ENCODE data around the gene C16orf95. TPM values are rescaled to one million over a fixed set of nuclear protein-coding genes. Genes with fewer than 3 reads are reported as not detected.
A peak's percentile ranks its signal among the peaks of the same experiment; 100 is the strongest.

Gene C16orf95
- total RNA-seq, 1 donor from 2014 or later: 6.8 TPM

GRCh38 chr16:87316450-87316922 lies 706 bp downstream of the C16orf95 start:
- Mint-ChIP-seq H3K36me3 (ENCODE audit: low read depth) (no peaks in the 10 kb centered on the region), H3K4me1 (peaks cover 14% of the 10 kb centered on the region), H3K27me3 (ENCODE audit: low read depth) (no peaks in the 10 kb centered on the region), H3K27ac (ENCODE audit: unreplicated experiment) (peak overlapping the region; percentile 96), H3K4me3 (peak overlapping the region; percentile 96), H3K9me3 (no peaks in the 10 kb centered on the region)
- no peak for DNase-seq (ENCODE audit: low read depth, low spot score)
- no peak for TF ChIP-seq CTCF (conservative IDR thresholded peaks at IDR 0.05)

- Mint-ChIP-seq H3K27me3 (ENCODE audit: low read depth) (no peaks in the 10 kb centered on the region), H3K36me3 (ENCODE audit: low read depth) (no peaks in the 10 kb centered on the region), H3K4me3 (no peak overlapping the region), H3K9me3 (no peaks in the 10 kb centered on the region), H3K27ac (ENCODE audit: unreplicated experiment) (no peak overlapping the region), H3K4me1 (peaks cover 14% of the 10 kb centered on the region)
- no peak for DNase-seq (ENCODE audit: low read depth, low spot score)
- no peak for TF ChIP-seq CTCF (conservative IDR thresholded peaks at IDR 0.05)
These were observed 2.2 kb downstream of the C16orf95 start for GRCh38 chr16:87314990-87315420.

GRCh38 chr16:87312008-87312407 lies 5.2 kb downstream of the C16orf95 start:
- peaks cover 5% of the 10 kb centered on the region for H3K36me3 Mint-ChIP-seq (ENCODE audit: low read depth)
- no peak overlapping the region for H3K27ac Mint-ChIP-seq (ENCODE audit: unreplicated experiment)
- no peaks in the 10 kb centered on the region for H3K27me3 Mint-ChIP-seq (ENCODE audit: low read depth)
- H3K4me3 Mint-ChIP-seq: peak overlapping the region; percentile 49
- H3K9me3 Mint-ChIP-seq: peaks cover 3% of the 10 kb centered on the region
- no peak for TF ChIP-seq CTCF (conservative IDR thresholded peaks at IDR 0.05)
- DNase-seq (ENCODE audit: low read depth, low spot score): no peak
- H3K4me1 Mint-ChIP-seq: peaks cover 4% of the 10 kb centered on the region

- H3K27ac Mint-ChIP-seq (ENCODE audit: unreplicated experiment): no peak overlapping the region
- H3K4me3 Mint-ChIP-seq: no peak overlapping the region
- TF ChIP-seq CTCF (conservative IDR thresholded peaks at IDR 0.05): no peak
- no peaks in the 10 kb centered on the region for H3K27me3 Mint-ChIP-seq (ENCODE audit: low read depth)
- DNase-seq (ENCODE audit: low read depth, low spot score): no peak
- H3K9me3 Mint-ChIP-seq: peaks cover 3% of the 10 kb centered on the region
- peaks cover 7% of the 10 kb centered on the region for H3K36me3 Mint-ChIP-seq (ENCODE audit: low read depth)
- peaks cover under 1% of the 10 kb centered on the region for H3K4me1 Mint-ChIP-seq
These were observed 5.8 kb downstream of the C16orf95 start for GRCh38 chr16:87311387-87311786.

- Mint-ChIP-seq H3K9me3 (peaks cover 3% of the 10 kb centered on the region), H3K27me3 (ENCODE audit: low read depth) (no peaks in the 10 kb centered on the region), H3K36me3 (ENCODE audit: low read depth) (peaks cover 7% of the 10 kb centered on the region), H3K4me3 (no peak overlapping the region), H3K4me1 (no peaks in the 10 kb centered on the region), H3K27ac (ENCODE audit: unreplicated experiment) (no peak overlapping the region)
- no peak for DNase-seq (ENCODE audit: low read depth, low spot score)
- TF ChIP-seq CTCF (conservative IDR thresholded peaks at IDR 0.05): no peak
These were observed 6.6 kb downstream of the C16orf95 start for GRCh38 chr16:87310610-87311009.
